ENCODE data around the gene E2F4.

Gene E2F4

GRCh38 chr16:67191995-67192681 lies at the start of gene E2F4:
Gene E2F4, plus strand, starts transcription at chr16:67192155. Its CDS starts 73 bp downstream, at chr16:67192228.
- DNase-seq (ENCODE audit: extremely low read depth in 1 of 2, low read depth in 1 of 2) = peak; percentile 61 to 76

GRCh38 chr16:67142342-67142741 lies 49.6 kb upstream of the E2F4 start:
- no peak for DNase-seq (ENCODE audit: extremely low read depth in 1 of 2, low read depth in 1 of 2)

- DNase-seq (ENCODE audit: extremely low read depth in 1 of 2, low read depth in 1 of 2) = no peak
Measured at GRCh38 chr16:67144943-67145342, 47.0 kb upstream of the E2F4 start.

- no peak for DNase-seq (ENCODE audit: extremely low read depth in 1 of 2, low read depth in 1 of 2)
Measured at GRCh38 chr16:67145746-67146145, 46.2 kb upstream of the E2F4 start.

DNA sequence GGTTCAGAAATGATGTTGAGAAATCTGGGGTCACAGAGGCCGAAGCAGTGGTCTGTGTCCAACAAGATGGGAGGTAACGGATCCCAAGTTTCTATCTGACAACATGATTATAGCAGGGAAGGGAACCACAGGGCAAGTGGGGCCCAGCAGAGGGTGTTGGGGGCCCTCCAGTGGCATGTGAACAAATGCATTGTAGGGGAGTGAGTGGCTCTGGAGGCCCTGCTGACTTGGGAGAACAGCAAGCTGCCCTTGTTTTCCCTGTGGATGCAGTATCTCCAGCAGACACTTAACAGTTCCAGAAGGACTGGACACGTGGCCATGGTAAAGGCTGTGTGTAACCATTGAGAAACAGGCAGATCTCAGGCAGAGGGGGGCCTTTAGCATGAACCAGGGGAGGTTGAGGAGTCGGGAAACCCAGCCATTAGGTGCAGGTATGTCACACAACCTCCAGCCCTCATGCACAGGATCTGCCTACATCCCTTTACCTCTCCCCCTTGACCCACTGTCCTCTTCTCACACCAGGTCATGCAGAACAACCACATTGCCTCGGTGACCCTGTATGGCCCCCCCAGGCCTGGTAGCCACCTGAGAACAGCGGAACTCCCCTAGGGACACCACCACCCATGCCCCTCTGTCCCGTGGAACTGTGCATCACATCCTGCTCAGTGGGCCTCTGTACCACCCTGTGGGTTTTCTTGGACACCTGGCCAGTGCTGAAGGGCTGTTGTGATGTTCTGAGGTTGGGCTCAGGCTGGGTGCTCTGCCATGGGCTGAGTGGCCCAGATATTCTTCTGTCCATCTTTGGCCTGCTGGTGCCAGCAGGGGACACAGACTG lies 45.2 kb upstream of the E2F4 start:
- no peak for DNase-seq (ENCODE audit: extremely low read depth in 1 of 2, low read depth in 1 of 2)

DNA sequence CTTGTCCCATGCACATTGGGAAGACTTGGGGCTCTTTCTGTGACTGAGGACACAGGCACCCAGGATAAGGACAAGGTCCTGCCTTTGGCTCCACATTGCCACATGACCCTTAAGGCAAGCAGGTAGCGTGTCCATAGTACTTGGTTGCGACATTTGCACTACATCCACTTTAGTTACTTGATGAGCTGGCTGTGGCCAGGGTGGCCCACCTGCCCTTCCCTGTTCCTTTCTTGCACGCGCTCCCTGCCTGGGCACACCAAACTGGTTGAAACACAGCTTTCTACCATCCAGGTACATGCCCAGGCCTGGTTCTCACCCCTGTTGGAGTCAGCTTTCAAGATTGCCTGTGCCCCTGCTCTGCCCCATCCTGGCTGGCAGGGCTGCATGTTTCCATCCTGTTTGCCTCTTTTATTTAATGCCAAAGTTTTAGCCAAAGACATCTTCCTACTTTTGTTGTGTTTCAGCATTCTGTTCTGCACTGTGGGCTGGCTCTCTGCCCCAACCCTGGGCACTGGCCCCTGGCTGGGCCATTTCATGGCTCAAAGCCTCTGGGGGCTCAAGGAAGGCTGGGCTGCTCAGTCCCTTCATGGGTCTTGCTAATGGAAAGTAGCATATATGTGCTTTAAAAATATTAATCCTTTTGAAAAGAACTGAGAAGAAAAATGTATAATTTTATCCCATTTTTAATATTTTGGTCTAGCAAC lies 44.4 kb upstream of the E2F4 start:
- DNase-seq (ENCODE audit: extremely low read depth in 1 of 2, low read depth in 1 of 2) = no peak

GRCh38 chr16:67148221-67148620 lies 43.7 kb upstream of the E2F4 start:
- DNase-seq (ENCODE audit: extremely low read depth in 1 of 2, low read depth in 1 of 2) = no peak

DNA sequence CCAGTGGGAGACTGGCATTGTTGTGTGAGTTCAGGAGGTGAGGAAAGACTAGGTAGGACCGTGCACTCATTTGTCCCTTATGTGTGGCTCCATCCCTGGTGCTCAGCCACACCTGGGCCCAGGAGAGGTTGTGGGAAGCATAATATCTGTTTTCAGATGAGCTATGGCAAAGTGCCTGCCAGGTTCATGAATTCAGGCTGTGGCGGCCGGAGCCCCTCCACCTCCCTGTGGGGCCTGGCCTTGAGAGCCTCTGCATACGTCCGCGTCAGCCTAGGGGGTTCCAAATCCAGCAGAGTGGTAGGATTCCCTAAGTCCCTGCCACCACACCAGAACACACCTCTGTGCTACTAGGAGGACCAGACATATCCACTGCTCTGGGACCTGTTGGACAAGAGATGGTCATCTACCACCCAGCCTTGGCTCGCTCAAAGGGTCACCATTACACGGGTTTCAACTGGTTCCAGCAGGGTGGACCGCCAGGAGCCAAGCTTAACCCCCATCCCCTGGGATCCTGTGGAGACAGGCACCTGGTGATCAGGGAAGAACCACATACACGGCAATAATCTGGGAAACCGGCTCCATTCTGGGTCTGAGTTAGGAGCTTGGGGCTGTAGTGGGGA lies 43.2 kb upstream of the E2F4 start:
- no peak for DNase-seq (ENCODE audit: extremely low read depth in 1 of 2, low read depth in 1 of 2)

DNA sequence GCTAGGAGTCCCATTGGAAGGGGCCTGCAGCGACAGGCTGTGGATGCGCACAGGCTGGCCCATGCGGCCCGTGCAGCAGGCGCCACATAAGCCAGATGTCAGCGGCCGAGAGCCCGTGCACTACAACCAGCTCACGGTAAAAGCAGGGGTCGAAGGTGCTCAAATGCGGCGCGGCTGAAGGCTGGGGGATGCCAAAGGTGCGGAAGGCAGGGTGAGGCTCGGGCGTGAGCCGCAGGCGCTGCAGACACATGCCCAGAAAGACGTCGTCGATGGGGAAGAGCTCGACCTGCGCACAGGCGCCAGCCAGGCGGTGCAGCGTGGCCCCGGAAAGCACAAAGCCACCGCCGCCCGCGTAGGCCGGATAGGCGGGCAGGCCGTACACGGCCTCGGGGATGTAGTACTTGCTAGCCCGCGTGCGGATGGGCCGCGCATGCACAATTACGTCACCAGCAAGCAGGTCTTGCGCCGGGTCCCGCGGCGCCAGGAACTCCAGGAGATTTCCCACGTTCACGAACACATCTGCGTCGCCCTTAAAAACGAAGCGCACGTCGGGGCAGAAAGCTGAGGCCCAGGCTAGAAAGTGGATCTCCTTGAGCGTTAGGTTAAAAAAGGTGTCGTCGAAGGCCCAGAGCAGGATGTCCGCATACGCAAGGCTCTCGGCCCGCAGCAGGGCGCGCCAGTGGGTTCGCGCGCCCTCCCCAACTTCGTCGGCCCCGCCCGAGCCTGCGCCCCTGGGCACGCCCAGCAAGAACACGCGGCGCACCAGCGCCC lies 42.5 kb upstream of the E2F4 start:
- no peak for DNase-seq (ENCODE audit: extremely low read depth in 1 of 2, low read depth in 1 of 2)

DNA sequence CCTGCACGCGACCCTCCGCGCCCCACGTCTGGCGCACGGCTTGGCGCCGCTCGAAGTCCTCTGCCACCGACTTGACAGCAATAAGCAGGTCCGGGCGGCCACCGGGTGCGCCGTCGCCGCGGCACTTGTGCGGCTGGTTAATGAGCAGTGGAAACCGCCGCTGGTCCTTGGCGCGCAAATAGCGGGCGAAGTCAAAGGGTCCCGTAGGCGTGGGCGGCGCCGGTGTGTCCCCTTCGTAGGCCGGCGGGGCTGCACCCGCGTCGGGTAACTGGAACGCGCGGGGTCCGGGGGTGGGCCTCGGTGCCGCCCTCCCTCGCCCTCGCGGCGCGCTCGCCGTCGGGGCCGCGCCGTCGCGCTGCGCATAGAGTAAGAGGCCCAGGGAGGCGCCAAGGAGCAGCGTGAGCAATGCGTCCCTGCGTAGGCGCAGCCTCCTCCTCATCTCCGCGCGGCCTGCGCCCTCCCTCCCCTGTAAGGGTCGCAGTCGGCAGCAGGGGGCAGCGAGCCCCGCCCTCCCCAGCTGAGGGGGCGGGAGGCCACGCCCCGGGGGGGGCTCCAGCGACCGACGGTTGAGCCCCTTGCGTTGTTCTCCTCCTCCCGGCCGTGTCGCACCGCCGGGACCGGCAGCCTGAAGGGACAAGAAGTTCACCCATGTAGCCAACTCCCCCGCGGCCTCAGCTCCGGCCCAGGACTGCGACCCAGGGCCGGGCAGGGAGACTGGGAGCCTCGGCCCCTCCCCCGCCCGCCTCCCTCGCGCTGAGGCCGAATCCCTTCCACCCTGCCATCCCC lies 41.7 kb upstream of the E2F4 start:
- no peak for DNase-seq (ENCODE audit: extremely low read depth in 1 of 2, low read depth in 1 of 2)

DNA sequence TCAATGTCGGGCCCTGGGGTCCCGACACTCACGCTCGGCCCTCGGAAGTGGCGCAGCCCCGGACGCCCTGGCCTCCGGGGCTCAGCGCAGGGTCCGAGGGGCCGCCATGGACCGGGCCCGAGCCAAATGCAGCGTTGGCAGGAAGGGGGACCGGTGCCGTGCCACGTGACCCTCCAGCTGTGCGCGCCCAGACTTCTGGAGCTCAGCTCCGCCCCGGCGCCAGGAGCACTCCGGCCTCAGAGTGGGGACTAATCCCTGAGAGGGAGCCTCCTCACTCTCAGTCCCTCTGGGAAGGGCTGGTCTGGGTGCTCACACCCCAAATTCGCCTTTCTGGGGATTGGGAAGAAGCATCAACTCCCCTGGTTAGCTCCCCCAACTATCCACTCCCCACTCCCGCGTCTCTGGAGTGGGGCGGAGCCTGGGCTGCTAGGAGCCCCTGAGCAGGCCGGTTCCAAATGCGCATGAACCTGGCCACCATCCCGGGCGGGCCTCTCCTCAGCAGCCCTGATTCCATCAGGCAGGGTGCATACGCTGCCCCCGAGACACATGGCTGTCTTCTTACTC lies 41.0 kb upstream of the E2F4 start, which contains the start of gene B3GNT9:
Gene B3GNT9, minus strand, starts transcription at position 166 of the 564 bp plus-strand sequence. CDS start 513 bp downstream, outside the sequence.
- no peak for DNase-seq (ENCODE audit: extremely low read depth in 1 of 2, low read depth in 1 of 2)

GRCh38 chr16:67151431-67152097 lies 40.4 kb upstream of the E2F4 start:
- no peak for DNase-seq (ENCODE audit: extremely low read depth in 1 of 2, low read depth in 1 of 2)

DNA sequence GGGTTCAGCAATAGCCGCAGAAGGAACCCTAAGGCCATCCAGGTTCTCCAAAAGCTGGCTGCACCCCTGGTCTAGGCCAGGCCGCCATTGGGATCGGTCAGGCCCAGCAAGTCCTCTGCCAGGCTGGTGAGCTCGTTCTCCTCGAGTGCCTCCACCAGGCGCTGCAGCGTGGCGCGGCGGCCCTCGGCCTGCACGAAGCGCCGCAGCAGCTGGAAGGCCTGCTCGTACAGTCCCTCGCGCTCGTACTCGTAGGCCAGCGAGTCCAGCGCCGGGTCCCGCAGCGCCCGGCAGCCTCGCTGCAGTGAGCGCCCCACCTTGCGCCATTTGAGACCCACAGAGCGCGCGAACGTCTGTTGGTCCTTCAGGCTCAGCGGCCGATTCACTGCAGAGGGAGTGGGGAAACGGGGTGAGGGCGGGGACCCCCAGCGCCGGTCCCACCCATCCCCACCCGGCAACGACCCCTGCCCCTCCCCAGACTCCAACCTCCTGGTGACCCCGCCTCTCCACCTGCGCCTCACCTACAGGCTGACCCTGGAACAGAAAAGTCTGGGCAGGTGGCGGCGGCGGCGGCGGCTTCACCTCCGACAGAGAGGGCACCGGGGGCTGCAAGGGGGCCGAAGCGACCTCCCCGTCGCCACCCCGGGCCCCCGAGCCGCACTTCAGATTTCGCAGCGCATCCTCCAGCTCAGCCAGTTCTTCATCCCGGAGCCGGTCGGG lies 37.2 kb upstream of the E2F4 start:
- DNase-seq (ENCODE audit: extremely low read depth in 1 of 2, low read depth in 1 of 2) = no peak

GRCh38 chr16:67155295-67156142 lies 36.4 kb upstream of the E2F4 start:
- peak; percentile 36 to 73 for DNase-seq (ENCODE audit: extremely low read depth in 1 of 2, low read depth in 1 of 2)

GRCh38 chr16:67156143-67156844 lies 35.7 kb upstream of the E2F4 start:
- no peak for DNase-seq (ENCODE audit: extremely low read depth in 1 of 2, low read depth in 1 of 2)

GRCh38 chr16:67157106-67157748 lies 34.7 kb upstream of the E2F4 start:
- DNase-seq (ENCODE audit: extremely low read depth in 1 of 2, low read depth in 1 of 2) = no peak

Data from activated CD8-positive, alpha-beta memory T cell treated with anti-CD3 and anti-CD28 coated beads for 1 hour (primary cell).